H9 (cell line): ENCODE measurements around the gene VSIG10L. TPM values are rescaled to one million over a fixed set of nuclear protein-coding genes. Genes with fewer than 3 reads are reported as not detected.

ENCODE experiments used
- DNase-seq: peaks from one replicate; pipeline ENCODE4 v3.0.0-alpha.2; 2017
- H2AFZ ChIP-seq: one replicate; pipeline ENCODE4 v1.6.1; 2013; ENCODE audit warnings: mild to moderate bottlenecking, low read length, control low read depth, moderate library complexity
- H2AK5ac ChIP-seq: 2 replicates; pipeline ENCODE4 v1.6.1; 2013; ENCODE audit warnings: low read length, control low read depth, mixed read lengths; ENCODE audit not compliant: insufficient read length
- H2BK120ac ChIP-seq: one replicate; pipeline ENCODE4 v1.6.1; 2013; ENCODE audit warnings: low read depth, mild to moderate bottlenecking, low read length, control low read depth, inconsistent platforms; ENCODE audit not compliant: poor library complexity, severe bottlenecking
- H2BK12ac ChIP-seq: 2 replicates; pipeline ENCODE4 v1.6.1; 2013; ENCODE audit warnings: low read length, control low read depth, mixed read lengths, low read depth; ENCODE audit not compliant: insufficient read length
- H2BK15ac ChIP-seq: 2 replicates; pipeline ENCODE4 v1.6.1; 2013; ENCODE audit warnings: low read depth, low read length, control low read depth
- H2BK20ac ChIP-seq: one replicate; pipeline ENCODE4 v1.6.1; 2013; ENCODE audit warnings: low read depth, mild to moderate bottlenecking, low read length, control low read depth, inconsistent platforms; ENCODE audit not compliant: poor library complexity, severe bottlenecking
- H2BK5ac ChIP-seq: 2 replicates; pipeline ENCODE4 v1.6.1; 2013; ENCODE audit warnings: low read length, control low read depth, mixed read lengths; ENCODE audit not compliant: insufficient read length
- H3K14ac ChIP-seq: 2 replicates; pipeline ENCODE4 v1.6.1; 2013; ENCODE audit warnings: low read length, control low read depth; ENCODE audit not compliant: insufficient read depth
- H3K18ac ChIP-seq: 2 replicates; pipeline ENCODE4 v1.6.1; 2013; ENCODE audit warnings: low read depth, mild to moderate bottlenecking, mixed read lengths, low read length, control low read depth; ENCODE audit not compliant: insufficient read length
- H3K23ac ChIP-seq: 2 replicates; pipeline ENCODE4 v1.6.1; 2013; ENCODE audit warnings: low read length, control low read depth, mixed read lengths, low read depth; ENCODE audit not compliant: insufficient read length
- H3K23me2 ChIP-seq: 2 replicates; pipeline ENCODE4 v1.6.1; 2013; ENCODE audit warnings: low read depth, mild to moderate bottlenecking, mixed read lengths, low read length, control low read depth; ENCODE audit not compliant: insufficient read length, poor library complexity, severe bottlenecking
- H3K27ac ChIP-seq: 2 replicates; pipeline ENCODE4 v1.5.1; 2013; ENCODE audit warnings: low read length, control low read depth, mixed read lengths, low read depth; ENCODE audit not compliant: insufficient read length
- H3K27me3 ChIP-seq: 2 replicates; pipeline ENCODE4 v1.6.1; 2013; ENCODE audit warnings: low read length, control low read depth, inconsistent platforms; ENCODE audit not compliant: insufficient read depth
- H3K4ac ChIP-seq: 2 replicates; pipeline ENCODE4 v1.6.1; 2013; ENCODE audit warnings: low read depth, mild to moderate bottlenecking, control low read depth, inconsistent platforms, low read length, moderate library complexity
- H3K4me1 ChIP-seq: 2 replicates; pipeline ENCODE4 v1.6.1; 2013; ENCODE audit warnings: low read length, control low read depth, inconsistent platforms; ENCODE audit not compliant: insufficient read depth
- H3K4me2 ChIP-seq: 2 replicates; pipeline ENCODE4 v1.6.1; 2013; ENCODE audit warnings: low read length, control low read depth, mixed read lengths; ENCODE audit not compliant: insufficient read length, insufficient read depth
- H3K56ac ChIP-seq: 2 replicates; pipeline ENCODE4 v1.6.1; 2013; ENCODE audit warnings: low read depth, mild to moderate bottlenecking, mixed read lengths, low read length, control low read depth; ENCODE audit not compliant: insufficient read length
- H3K79me1 ChIP-seq: 2 replicates; pipeline ENCODE4 v1.6.1; 2013; ENCODE audit warnings: low read depth, mild to moderate bottlenecking, moderate library complexity, low read length, control low read depth, inconsistent platforms; ENCODE audit not compliant: insufficient read depth, poor library complexity, severe bottlenecking
- H3K79me2 ChIP-seq: 2 replicates; pipeline ENCODE4 v1.6.1; 2013; ENCODE audit warnings: low read length, control low read depth, inconsistent platforms; ENCODE audit not compliant: insufficient read depth
- H3K9ac ChIP-seq: 2 replicates; pipeline ENCODE4 v1.6.1; 2013; ENCODE audit warnings: low read length, control low read depth, mixed read lengths; ENCODE audit not compliant: insufficient read length; ENCODE audit errors: extremely low read depth
- H3K9me3 ChIP-seq: one replicate; pipeline ENCODE4 v1.6.1; 2013; ENCODE audit warnings: low read depth, low read length, inconsistent platforms; ENCODE audit not compliant: control insufficient read depth
- H3T11ph ChIP-seq: one replicate; pipeline ENCODE4 v1.6.1; 2013; ENCODE audit warnings: mild to moderate bottlenecking, low read length, control low read depth, inconsistent platforms
- H4K20me1 ChIP-seq: one replicate; pipeline ENCODE4 v1.6.1; 2013; ENCODE audit not compliant: control insufficient read depth, insufficient read length, insufficient read depth
- H4K5ac ChIP-seq: 2 replicates; pipeline ENCODE4 v1.6.1; 2013; ENCODE audit warnings: low read depth, mild to moderate bottlenecking, mixed read lengths, low read length, control low read depth; ENCODE audit not compliant: insufficient read length
- H4K8ac ChIP-seq: replicated peaks from 2 replicates; pipeline ENCODE4 v1.6.1; 2013; ENCODE audit warnings: low read length, control low read depth, mixed read lengths, low read depth; ENCODE audit not compliant: insufficient read length
- H4K91ac ChIP-seq: 2 replicates; pipeline ENCODE4 v1.6.1; 2013; ENCODE audit warnings: low read depth, mild to moderate bottlenecking, moderate library complexity, mixed read lengths, low read length, control low read depth; ENCODE audit not compliant: insufficient read length
- H3K27ac Mint-ChIP-seq, 3 experiments: 2 replicates in 2 of 3; 3 replicates in 1 of 3; pipeline ENCODE4 v1.8.0; 2020 to 2021; ENCODE audit warnings: mixed read lengths in 3 of 3, mild to moderate bottlenecking in 1 of 3, moderate library complexity in 1 of 3
- H3K27me3 Mint-ChIP-seq: 2 replicates; pipeline ENCODE4 v1.8.0; 2021; ENCODE audit warnings: low read depth, mild to moderate bottlenecking, moderate library complexity, mixed read lengths
- H3K36me3 Mint-ChIP-seq, 3 experiments: 2 replicates in 2 of 3; 3 replicates in 1 of 3; pipeline ENCODE4 v1.8.0; 2020 to 2021; ENCODE audit warnings: low read depth in 3 of 3, mixed read lengths in 3 of 3; ENCODE audit not compliant: insufficient read depth in 1 of 3
- H3K4me1 Mint-ChIP-seq, 2 experiments: 2 replicates each; pipeline ENCODE4 v1.8.0; 2020; ENCODE audit warnings: mixed read lengths in 2 of 2
- H3K4me3 Mint-ChIP-seq, 2 experiments: 2 replicates in 1 of 2; 3 replicates in 1 of 2; pipeline ENCODE4 v1.8.0; 2020 to 2021; ENCODE audit warnings: mild to moderate bottlenecking in 2 of 2, mixed read lengths in 2 of 2, moderate library complexity in 1 of 2
- H3K9me3 Mint-ChIP-seq, 2 experiments: 2 replicates in 1 of 2; 3 replicates in 1 of 2; pipeline ENCODE4 v1.8.0; 2020; ENCODE audit warnings: mild to moderate bottlenecking in 2 of 2, mixed read lengths in 2 of 2, moderate library complexity in 1 of 2
- CTCF ChIP-seq: fragments of 200-600 bp; sonication (generic); conservative IDR thresholded peaks from 3 replicates; pipeline ENCODE4 v1.8.0; 2021; ENCODE audit warnings: antibody characterized with exemption, mild to moderate bottlenecking
- WGBS: extraction: QIAGEN DNeasy Blood & Tissue Kit; methylation state at CpG from one replicate; pipeline ENCODE4 v1.1.7; 2013; ENCODE audit warnings: missing lambda C conversion rate, low lambda C conversion rate, mixed read lengths; ENCODE audit not compliant: insufficient read length; ENCODE audit errors: extremely low coverage; 5-methylcytosine and 5-hydroxymethylcytosine counted together
- total RNA-seq: library from RNA; stranded (reverse); gene quantifications from 2 replicates; pipeline ENCODE4 v1.2.1, GENCODE V29; 2021

The VSIG10L gene
- total RNA-seq, 1 experiment from 2014 or later, result 5.6 TPM

GRCh38 chr19:51372649-51373504, 30.9 kb upstream of the VSIG10L start, which contains the start of gene NKG7:
NKG7 (minus strand) TSS chr19:51372654; CDS start chr19:51372535, 119 bp downstream.
- Histone ChIP-seq H3K23ac (no peak within 1 kb of the TSS), H3K79me1 (no peaks in the 10 kb centered on the region), H3K14ac (no peak within 1 kb of the TSS; the same call in 1 of the 2 replicates), H3K79me2 (no peaks in the 10 kb centered on the region), H3K56ac (no peak within 1 kb of the TSS), H3K9ac (no peak within 1 kb of the TSS), H2BK15ac (no peak within 1 kb of the TSS), H3K27ac (no peak within 1 kb of the TSS), H2BK20ac (no peak within 1 kb of the TSS), H2BK5ac (no peak within 1 kb of the TSS), H4K91ac (no peak within 1 kb of the TSS), H3K9me3 (no peaks in the 10 kb centered on the region), H3K23me2 (peaks cover 8% of the 10 kb centered on the region), H2BK12ac (no peak within 1 kb of the TSS), H3K18ac (no peak within 1 kb of the TSS), H2AFZ (no peak within 1 kb of the TSS), H3T11ph (no peak within 1 kb of the TSS), H4K5ac (no peak within 1 kb of the TSS), H4K8ac (no peak within 1 kb of the TSS), H3K4ac (no peak within 1 kb of the TSS), H3K27me3 (no peaks in the 10 kb centered on the region), H3K4me2 (no peak within 1 kb of the TSS), H4K20me1 (no peaks in the 10 kb centered on the region), H2AK5ac (no peak within 1 kb of the TSS), H3K4me1 (no peaks in the 10 kb centered on the region; the same call in 1 of the 2 replicates), H2BK120ac (no peak within 1 kb of the TSS)
- Mint-ChIP-seq H3K27me3 (peaks cover 21% of the 10 kb centered on the region), H3K4me3 (no peak within 1 kb of the TSS), H3K27ac (no peak within 1 kb of the TSS), H3K36me3 (no peaks in the 10 kb centered on the region; a peak in 1 of 7 replicates), H3K9me3 (no peaks in the 10 kb centered on the region), H3K4me1 (peaks cover 14 to 17% of the 10 kb centered on the region in 2 experiments)
- TF ChIP-seq CTCF, result no peak
- no peak for DNase-seq
- WGBS, result no CpG with 5 or more reads among the region's 9 CpGs
